SK-N-SH treated with all-trans-retinoic acid at 6 μM for 48 hours (cell line): ENCODE data around the gene FGF23.

Source experiments
- ATAC-seq: fragments of 200-7000 bp; cut with Tn5 transposase; 3 replicates; pipeline ENCODE4 v1.9.1; 2020; ENCODE audit warnings: mild to moderate bottlenecking, moderate library complexity
- ARNTL ChIP-seq: fragments of 450-650 bp; formaldehyde crosslinking; IDR thresholded peaks from 2 replicates; pipeline ENCODE4 v1.5.0; 2020; ENCODE audit warnings: low read depth, mild to moderate bottlenecking, moderate library complexity, borderline replicate concordance
- BACH2 ChIP-seq: fragments of 250-450 bp; sonication (Bioruptor Pico); IDR thresholded peaks from 2 replicates; pipeline ENCODE4 v1.9.0; 2021; ENCODE audit warnings: mild to moderate bottlenecking, borderline replicate concordance
- CREB5 ChIP-seq: fragments of 250-450 bp; sonication (Bioruptor Pico); IDR thresholded peaks from 2 replicates; pipeline ENCODE4 v1.5.1; 2020; ENCODE audit warnings: low read depth, mild to moderate bottlenecking, moderate library complexity
- CSDC2 ChIP-seq: fragments of 250-450 bp; sonication (Bioruptor Pico); IDR thresholded peaks from 2 replicates; pipeline ENCODE4 v1.5.0; 2020; ENCODE audit warnings: mild to moderate bottlenecking, moderate library complexity
- CSRNP3 ChIP-seq: fragments of 250-450 bp; sonication (Bioruptor Pico); IDR thresholded peaks from 2 replicates; pipeline ENCODE4 v1.5.1; 2021; ENCODE audit warnings: mild to moderate bottlenecking, moderate library complexity
- ESRRG ChIP-seq: fragments of 250-450 bp; sonication (Bioruptor Pico); IDR thresholded peaks from 2 replicates; pipeline ENCODE4 v1.6.1; 2021; ENCODE audit warnings: mild to moderate bottlenecking
- GLIS3 ChIP-seq: fragments of 250-450 bp; sonication (Bioruptor Pico); IDR thresholded peaks from 2 replicates; pipeline ENCODE4 v1.5.0; 2020; ENCODE audit warnings: mild to moderate bottlenecking, moderate library complexity
- ISL1 ChIP-seq: fragments of 250-450 bp; sonication (Bioruptor Pico); IDR thresholded peaks from 2 replicates; pipeline ENCODE4 v2.1.2; 2022; ENCODE audit warnings: mild to moderate bottlenecking, moderate library complexity
- OSR1 ChIP-seq: fragments of 250-450 bp; sonication (Bioruptor Pico); IDR thresholded peaks from 2 replicates; pipeline ENCODE4 v1.8.0; 2022; ENCODE audit warnings: moderate library complexity, mild to moderate bottlenecking, inconsistent platforms
- PATZ1 ChIP-seq: fragments of 250-450 bp; sonication (Bioruptor Pico); IDR thresholded peaks from 2 replicates; pipeline ENCODE4 v1.8.0; 2020; ENCODE audit warnings: mild to moderate bottlenecking, moderate library complexity, borderline replicate concordance
- POU6F1 ChIP-seq: fragments of 250-450 bp; sonication (Bioruptor Pico); IDR thresholded peaks from 2 replicates; pipeline ENCODE4 v1.8.0; 2021; ENCODE audit warnings: low read depth, mild to moderate bottlenecking, moderate library complexity, borderline replicate concordance
- PPARA ChIP-seq: fragments of 250-450 bp; sonication (Bioruptor Pico); IDR thresholded peaks from 2 replicates; pipeline ENCODE4 v1.5.0; 2020; ENCODE audit warnings: mild to moderate bottlenecking, borderline replicate concordance
- RARB ChIP-seq: fragments of 250-450 bp; sonication (Bioruptor Pico); IDR thresholded peaks from 2 replicates; pipeline ENCODE4 v1.8.0; 2021; ENCODE audit warnings: mild to moderate bottlenecking, moderate library complexity
- SNAI2 ChIP-seq: fragments of 250-450 bp; sonication (Bioruptor Pico); IDR thresholded peaks from 2 replicates; pipeline ENCODE4 v1.5.0; 2020; ENCODE audit warnings: mild to moderate bottlenecking, moderate library complexity
- TCF4 ChIP-seq: fragments of 250-450 bp; sonication (Bioruptor Pico); IDR thresholded peaks from 2 replicates; pipeline ENCODE4 v1.8.0; 2021; ENCODE audit warnings: mild to moderate bottlenecking, moderate library complexity, borderline replicate concordance
- TOX ChIP-seq: fragments of 250-450 bp; sonication (Bioruptor Pico); IDR thresholded peaks from 2 replicates; pipeline ENCODE4 v1.8.0; 2021; ENCODE audit warnings: mild to moderate bottlenecking, moderate library complexity, borderline replicate concordance
- TSHZ2 ChIP-seq: fragments of 250-450 bp; sonication (Bioruptor Pico); IDR thresholded peaks from 2 replicates; pipeline ENCODE4 v1.5.0; 2020; ENCODE audit warnings: mild to moderate bottlenecking, moderate library complexity
- ZC3H10 ChIP-seq: fragments of 250-450 bp; sonication (Bioruptor Pico); IDR thresholded peaks from 2 replicates; pipeline ENCODE4 v1.5.1; 2021; ENCODE audit warnings: mild to moderate bottlenecking, moderate library complexity
- ZFP3 ChIP-seq: fragments of 250-450 bp; sonication (Bioruptor Pico); IDR thresholded peaks from 2 replicates; pipeline ENCODE4 v1.5.0; 2020; ENCODE audit warnings: mild to moderate bottlenecking, moderate library complexity
- ZFP30 ChIP-seq: fragments of 450-650 bp; formaldehyde crosslinking; IDR thresholded peaks from 2 replicates; pipeline ENCODE4 v1.5.0; 2022; ENCODE audit warnings: mild to moderate bottlenecking, moderate library complexity
- ZNF565 ChIP-seq: fragments of 450-650 bp; formaldehyde crosslinking; conservative IDR thresholded peaks from 2 replicates; pipeline ENCODE4 v1.5.0; 2020; ENCODE audit warnings: low read depth, mild to moderate bottlenecking, moderate library complexity
- ZNF70 ChIP-seq: fragments of 450-650 bp; formaldehyde crosslinking; IDR thresholded peaks from 2 replicates; pipeline ENCODE4 v1.5.0; 2020; ENCODE audit warnings: mild to moderate bottlenecking, moderate library complexity
- ZNF8 ChIP-seq: fragments of 450-650 bp; formaldehyde crosslinking; IDR thresholded peaks from 2 replicates; pipeline ENCODE4 v1.5.0; 2020; ENCODE audit warnings: mild to moderate bottlenecking, moderate library complexity

Gene FGF23

GRCh38 chr12:4386801-4387200 is 7.3 kb upstream of the FGF23 start:
- TF ChIP-seq TOX (CRISPR knock-in tag) (no peak), TCF4 (CRISPR knock-in tag) (peak; percentile 73; the same call in 1 of the 2 replicates), CSRNP3 (CRISPR knock-in tag) (no peak), TSHZ2 (CRISPR knock-in tag) (no peak), ZNF70 (CRISPR knock-in tag) (0 out of 2 replicates have a peak, but pooled peaks have one; percentile 75)
- TF ChIP-seq, all 23 proteins: peak for 2
- no peak; the same call in 2 of the 3 replicates for ATAC-seq

- TF ChIP-seq SNAI2 (CRISPR knock-in tag) (no peak), ESRRG (no peak), ISL1 (CRISPR knock-in tag) (no peak), ZNF8 (CRISPR knock-in tag) (no peak), PATZ1 (no peak), CSDC2 (CRISPR knock-in tag) (no peak), PPARA (CRISPR knock-in tag) (no peak)
- TF ChIP-seq, all 23 proteins: peak for 0
These were observed 3.9 kb upstream of the FGF23 start for GRCh38 chr12:4383304-4383865.

GRCh38 chr12:4380332-4380731 is 820 bp upstream of the FGF23 start:
- ATAC-seq: no peak
- TF ChIP-seq CREB5 (CRISPR knock-in tag): no peak
- no peak for TF ChIP-seq ZNF8 (CRISPR knock-in tag)
- no peak for TF ChIP-seq OSR1 (CRISPR knock-in tag)
- TF ChIP-seq GLIS3 (CRISPR knock-in tag): no peak
- no peak for TF ChIP-seq ZFP30
- TF ChIP-seq ZNF70 (CRISPR knock-in tag): no peak
- no peak for TF ChIP-seq RARB
- no peak for TF ChIP-seq TOX (CRISPR knock-in tag)
- TF ChIP-seq POU6F1 (CRISPR knock-in tag): no peak
- no peak for TF ChIP-seq PATZ1
- no peak for TF ChIP-seq BACH2 (CRISPR knock-in tag)
- TF ChIP-seq ARNTL: no peak
- TF ChIP-seq ESRRG: no peak
- TF ChIP-seq CSDC2 (CRISPR knock-in tag): no peak
- no peak for TF ChIP-seq ZFP3
- TF ChIP-seq ZC3H10 (CRISPR knock-in tag): no peak
- TF ChIP-seq ZNF565: no peak
- no peak for TF ChIP-seq SNAI2 (CRISPR knock-in tag)
- no peak for TF ChIP-seq CSRNP3 (CRISPR knock-in tag)

More at GRCh38 chr12:4383304-4383865, 3.9 kb upstream of the FGF23 start:
- ATAC-seq: no peak; the same call in 2 of the 3 replicates
